B cell (primary cell): ENCODE measurements around the gene NSF. TPM values are rescaled to one million over a fixed set of nuclear protein-coding genes. Genes with fewer than 3 reads are reported as not detected.

Source experiments
- ATAC-seq: fragments of 200-7000 bp; cut with Tn5 transposase; one replicate; pipeline ENCODE4 v1.10.0; 2021; ENCODE audit warnings: low read depth, mild to moderate bottlenecking, moderate number of reproducible peaks, moderate library complexity
- CTCF ChIA-PET: fragments of 350-600 bp; sonication (Branson Sonifier 250); formaldehyde crosslinking; loops from one replicate; lab custom pipeline; 2021; ENCODE audit warnings: antibody characterized with exemption, inconsistent platforms; lab: Charles Lee
- POLR2A ChIA-PET: fragments of 350-600 bp; sonication (Branson Sonifier 250); formaldehyde crosslinking; loops from one replicate; lab custom pipeline; 2021; ENCODE audit warnings: antibody characterized with exemption; lab: Charles Lee
- DNase-seq: peaks from one replicate; pipeline ENCODE4 v3.0.0; 2013
- H2AFZ ChIP-seq: 2 replicates; pipeline ENCODE4 v1.6.1; 2012; ENCODE audit warnings: mild to moderate bottlenecking, low read depth, low read length; ENCODE audit not compliant: insufficient read depth, poor library complexity, severe bottlenecking
- H3K27ac ChIP-seq, 2 donors: 1 replicate in 1 of 2; 2 replicates in 1 of 2; pipeline ENCODE4 v1.5.1; 2012 to 2013; ENCODE audit warnings: low read length in 2 of 2, mild to moderate bottlenecking in 2 of 2, moderate library complexity in 1 of 2
- H3K27me3 ChIP-seq, 4 experiments: fragments of 200-600 bp in 1 of 4; sonication (generic) in 1 of 4; replicated peaks in 1 of 4; 1 replicate in 2 of 4; 2 replicates in 2 of 4; pipeline versions ENCODE4 v1.6.1 to v1.7.0; 2013 to 2016; ENCODE audit warnings: low read length in 3 of 4, mild to moderate bottlenecking in 2 of 4, mixed read lengths in 1 of 4, moderate library complexity in 1 of 4; ENCODE audit not compliant: insufficient read depth in 4 of 4, control insufficient read depth in 3 of 4; ENCODE audit errors: control extremely low read depth in 1 of 4
- H3K36me3 ChIP-seq, 2 experiments: replicated peaks in 1 of 2; 1 replicate in 1 of 2; 2 replicates in 1 of 2; pipeline versions ENCODE4 v1.6.1 to v1.7.1; 2013; ENCODE audit warnings: low read length in 1 of 2; ENCODE audit not compliant: insufficient read depth in 2 of 2, control insufficient read depth in 1 of 2; ENCODE audit errors: control extremely low read depth in 1 of 2, extremely low read depth in 1 of 2
- H3K4me1 ChIP-seq, 2 donors: fragments of 200-600 bp in 1 of 2; sonication (generic) in 1 of 2; 1 replicate in 1 of 2; 2 replicates in 1 of 2; pipeline versions ENCODE4 v1.5.1 to v1.6.1; 2013 to 2017; ENCODE audit warnings: low read length in 2 of 2; ENCODE audit not compliant: control insufficient read depth in 2 of 2, insufficient read depth in 2 of 2
- H3K4me2 ChIP-seq: replicated peaks from 2 replicates; pipeline ENCODE3; 2012; ENCODE audit warnings: mild to moderate bottlenecking, low read depth, low read length; ENCODE audit not compliant: poor library complexity, severe bottlenecking
- H3K4me3 ChIP-seq, 5 experiments: fragments of 200-600 bp in 1 of 5; sonication (generic) in 1 of 5; 1 replicate in 3 of 5; 2 replicates in 2 of 5; pipeline versions ENCODE4 v1.5.1 to v1.7.0; 2011 to 2016; ENCODE audit warnings: low read length in 4 of 5, mild to moderate bottlenecking in 4 of 5, low read depth in 2 of 5, control low read depth in 1 of 5, moderate library complexity in 1 of 5; ENCODE audit not compliant: insufficient read depth in 1 of 5; ENCODE audit errors: control extremely low read depth in 1 of 5, extremely low read depth in 1 of 5
- H3K79me2 ChIP-seq: fragments of 200-600 bp; sonication (generic); one replicate; pipeline ENCODE4 v1.6.0; 2016; ENCODE audit warnings: low read length; ENCODE audit not compliant: control insufficient read depth, insufficient read depth
- H3K9ac ChIP-seq: fragments of 200-600 bp; sonication (generic); 2 replicates; pipeline ENCODE4 v1.6.1; 2017; ENCODE audit warnings: mild to moderate bottlenecking, low read length, moderate library complexity
- H3K9me3 ChIP-seq, 3 donors: one replicate each; pipeline versions ENCODE4 v1.6.1 to v1.7.1; 2013; ENCODE audit warnings: low read length in 2 of 3; ENCODE audit not compliant: control insufficient read depth in 2 of 3, insufficient read depth in 1 of 3; ENCODE audit errors: control extremely low read depth in 1 of 3
- H4K20me1 ChIP-seq: 2 replicates; pipeline ENCODE4 v1.6.0; 2012; ENCODE audit warnings: mild to moderate bottlenecking, low read length; ENCODE audit not compliant: insufficient read depth, control insufficient read depth, poor library complexity, severe bottlenecking
- H3K27ac Mint-ChIP-seq: one replicate; pipeline ENCODE4 v1.8.0; 2021; ENCODE audit warnings: mixed read lengths
- H3K27me3 Mint-ChIP-seq: one replicate; pipeline ENCODE4 v1.8.0; 2021; ENCODE audit warnings: mixed read lengths
- H3K4me1 Mint-ChIP-seq: one replicate; pipeline ENCODE4 v1.8.0; 2021; ENCODE audit warnings: mixed read lengths
- H3K4me3 Mint-ChIP-seq: one replicate; pipeline ENCODE4 v1.8.0; 2021; ENCODE audit warnings: mixed read lengths
- H3K9me3 Mint-ChIP-seq: one replicate; pipeline ENCODE4 v1.8.0; 2022; ENCODE audit warnings: mixed read lengths; ENCODE audit not compliant: insufficient read depth
- EZH2 ChIP-seq: IDR thresholded peaks from 2 replicates; pipeline ENCODE4 v1.6.1; 2012; ENCODE audit warnings: borderline replicate concordance, low read depth, mild to moderate bottlenecking, moderate library complexity, low read length; ENCODE audit not compliant: insufficient read depth, poor library complexity, severe bottlenecking
- WGBS: methylation state at CpG from one replicate; pipeline ENCODE4 v1.1.5; 2013; ENCODE audit warnings: missing lambda C conversion rate; ENCODE audit not compliant: insufficient coverage; 5-methylcytosine and 5-hydroxymethylcytosine counted together
- intact Hi-C: fragments of 100-400 bp; cut with micrococcal nuclease; formaldehyde crosslinking; loops from one replicate; pipeline ENCODE4 v1.10.0; 2022
- polyA plus RNA-seq: library from polyadenylated mRNA; depleted of rRNA; stranded (reverse); fragments of >200 nt; gene quantifications from 2 replicates; pipeline ENCODE4 v1.2.3, GENCODE V29; 2012
- total RNA-seq, 2 donors: library from RNA; stranded (reverse); fragments of 120-200 nt in 1 of 2; gene quantifications; 1 replicate in 1 of 2; 2 replicates in 1 of 2; pipeline versions ENCODE4 v1.2.3 to v1.2.4, GENCODE V29; 2013 to 2022
- TF ChIP-seq, protein P1 (sequence below): fragments of 200-600 bp; IDR thresholded peaks from one replicate; pipeline ENCODE4 v1.8.0; 2022; ENCODE audit warnings: antibody characterized with exemption, mild to moderate bottlenecking

NSF gene
- total and polyA plus RNA-seq, 2 donors (not counting 1 experiment from before 2014, with no cell fraction given): 10.9 to 91.0 TPM

DNA sequence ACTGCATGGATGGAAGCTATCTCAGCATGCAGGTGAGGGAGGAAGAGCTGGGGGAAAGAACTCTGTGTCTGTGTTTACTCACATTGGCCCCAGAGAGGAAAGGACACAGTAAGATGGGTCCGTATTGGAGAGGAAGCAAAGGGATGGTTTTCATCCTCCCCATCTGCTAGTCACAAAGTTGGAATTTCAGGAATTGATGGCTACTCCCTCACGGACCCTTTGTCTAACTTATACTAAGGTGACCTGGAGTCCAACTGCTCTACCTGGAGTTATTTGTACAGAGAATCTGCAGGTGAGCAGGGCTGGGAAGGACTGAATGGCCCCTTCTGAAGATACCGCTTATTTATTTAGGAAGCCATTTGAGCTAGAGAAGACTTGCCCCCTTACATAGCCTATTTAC, 172.9 kb downstream of the NSF start:
- Mint-ChIP-seq H3K4me1 (no peaks in the 10 kb centered on the region), H3K27me3 (no peaks in the 10 kb centered on the region), H3K9me3 (no peaks in the 10 kb centered on the region), H3K4me3 (no peak overlapping the region), H3K27ac (no peak overlapping the region)
- no CpG with 5 or more reads among the region's 3 CpGs for WGBS
- no peaks in the 10 kb centered on the region for H3K27me3 ChIP-seq
- no peaks in the 10 kb centered on the region for H3K9me3 ChIP-seq
- no peak overlapping the region for H3K4me2 ChIP-seq
- no peak overlapping the region for H3K27ac ChIP-seq
- TF ChIP-seq EZH2: no peak
- TF ChIP-seq, protein P1, sequence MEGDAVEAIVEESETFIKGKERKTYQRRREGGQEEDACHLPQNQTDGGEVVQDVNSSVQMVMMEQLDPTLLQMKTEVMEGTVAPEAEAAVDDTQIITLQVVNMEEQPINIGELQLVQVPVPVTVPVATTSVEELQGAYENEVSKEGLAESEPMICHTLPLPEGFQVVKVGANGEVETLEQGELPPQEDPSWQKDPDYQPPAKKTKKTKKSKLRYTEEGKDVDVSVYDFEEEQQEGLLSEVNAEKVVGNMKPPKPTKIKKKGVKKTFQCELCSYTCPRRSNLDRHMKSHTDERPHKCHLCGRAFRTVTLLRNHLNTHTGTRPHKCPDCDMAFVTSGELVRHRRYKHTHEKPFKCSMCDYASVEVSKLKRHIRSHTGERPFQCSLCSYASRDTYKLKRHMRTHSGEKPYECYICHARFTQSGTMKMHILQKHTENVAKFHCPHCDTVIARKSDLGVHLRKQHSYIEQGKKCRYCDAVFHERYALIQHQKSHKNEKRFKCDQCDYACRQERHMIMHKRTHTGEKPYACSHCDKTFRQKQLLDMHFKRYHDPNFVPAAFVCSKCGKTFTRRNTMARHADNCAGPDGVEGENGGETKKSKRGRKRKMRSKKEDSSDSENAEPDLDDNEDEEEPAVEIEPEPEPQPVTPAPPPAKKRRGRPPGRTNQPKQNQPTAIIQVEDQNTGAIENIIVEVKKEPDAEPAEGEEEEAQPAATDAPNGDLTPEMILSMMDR: no peak
- peaks cover 0 to 14% of the 10 kb centered on the region in 2 experiments for H3K36me3 ChIP-seq
- intact Hi-C loops: no loop called here
- ChIA-PET CTCF (no interaction called here), POLR2A (no interaction called here)
- no peak overlapping the region for H3K4me3 ChIP-seq
- H3K79me2 ChIP-seq: no peaks in the 10 kb centered on the region
- DNase-seq (no peak), ATAC-seq (no peak)
- H3K4me1 ChIP-seq: no peaks in the 10 kb centered on the region
- no peak overlapping the region for H2AFZ ChIP-seq
- H4K20me1 ChIP-seq: no peaks in the 10 kb centered on the region
- H3K9ac ChIP-seq: no peak overlapping the region

DNA sequence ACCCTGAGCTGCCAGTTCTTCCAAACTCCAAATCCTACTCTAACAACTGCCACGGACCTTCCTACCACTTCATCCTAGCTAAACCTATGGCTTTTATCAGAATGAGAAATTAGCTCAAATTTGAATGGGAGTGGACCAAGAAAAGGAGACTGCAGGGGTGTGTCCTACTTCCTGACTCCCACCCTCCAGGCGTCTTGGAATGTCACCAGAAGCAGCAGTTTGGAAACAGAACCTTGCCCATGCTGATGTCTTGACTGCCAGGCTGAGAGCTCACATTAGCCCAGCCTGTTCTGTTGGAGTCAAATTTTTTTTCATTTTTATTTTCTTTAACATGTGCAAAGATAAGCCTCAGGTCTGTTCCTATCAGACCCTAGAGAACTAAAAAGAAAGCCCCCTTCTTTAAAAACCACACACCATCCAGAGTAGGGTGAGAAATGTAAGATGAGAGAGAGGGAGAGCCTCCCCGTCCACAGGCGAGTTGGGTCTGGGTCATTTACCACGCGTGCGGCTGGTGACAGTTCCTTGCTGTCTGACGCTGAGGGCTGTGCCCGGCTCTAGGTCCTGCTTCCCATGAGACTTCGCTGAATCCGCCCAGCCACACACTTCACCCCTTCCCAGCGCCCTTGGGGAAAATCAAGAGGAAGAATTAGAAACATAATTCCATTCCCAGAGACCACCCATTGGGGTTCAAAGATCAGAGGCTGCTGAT, 173.7 kb downstream of the NSF start:
- H3K36me3 ChIP-seq: peaks cover 0 to 12% of the 10 kb centered on the region in 2 experiments
- Mint-ChIP-seq H3K4me1 (no peaks in the 10 kb centered on the region), H3K27me3 (no peaks in the 10 kb centered on the region), H3K27ac (no peak overlapping the region), H3K4me3 (no peak overlapping the region), H3K9me3 (no peaks in the 10 kb centered on the region)
- ATAC-seq: no peak
- H3K79me2 ChIP-seq: no peaks in the 10 kb centered on the region
- ChIA-PET CTCF (interaction anchor here (1.3 kb wide), 1 partner anchor 11 kb away, joined by 3 read pairs; no protein-coding TSS in a partner anchor), POLR2A (no interaction called here)
- H3K9ac ChIP-seq: no peak overlapping the region
- H2AFZ ChIP-seq: no peak overlapping the region
- intact Hi-C loops: no loop called here
- no peak overlapping the region for H3K4me3 ChIP-seq
- H3K4me2 ChIP-seq: no peak overlapping the region
- no peaks in the 10 kb centered on the region for H4K20me1 ChIP-seq
- H3K27ac ChIP-seq: no peak overlapping the region
- H3K9me3 ChIP-seq: no peaks in the 10 kb centered on the region
- peaks cover 0 to under 1% of the 10 kb centered on the region in 2 donors for H3K4me1 ChIP-seq
- H3K27me3 ChIP-seq: peaks cover 0 to under 1% (median 0%) of the 10 kb centered on the region in 4 experiments
- no peak for DNase-seq
- WGBS: 40% methylated on average over 1 of the region's 12 CpGs
- TF ChIP-seq, protein P1: no peak
- TF ChIP-seq EZH2: no peak
